WERI-Rb-1 (cell line): ENCODE data around the gene TTN.
A peak's percentile ranks its signal among the peaks of the same experiment; 100 is the strongest.

Experiments used
- DNase-seq: peaks from one replicate; pipeline ENCODE4 v3.0.0-alpha.2; 2020
- H3K27ac ChIP-seq: fragments of 250-450 bp; sonication (Bioruptor Pico); 2 replicates; pipeline ENCODE4 v1.5.1; 2020; ENCODE audit warnings: mild to moderate bottlenecking, moderate library complexity
- H3K27me3 ChIP-seq: fragments of 250-450 bp; sonication (Bioruptor Pico); 2 replicates; pipeline ENCODE4 v1.5.1; 2021; ENCODE audit warnings: mild to moderate bottlenecking, low read depth, moderate library complexity; ENCODE audit not compliant: insufficient read depth, severe bottlenecking
- H3K36me3 ChIP-seq: fragments of 250-450 bp; sonication (Bioruptor Pico); 2 replicates; pipeline ENCODE4 v1.5.1; 2020; ENCODE audit warnings: mild to moderate bottlenecking, moderate library complexity
- H3K4me3 ChIP-seq: 2 replicates; pipeline ENCODE4 v1.5.1; 2011; ENCODE audit warnings: low read depth, mild to moderate bottlenecking, control low read depth, low read length
- H3K9me3 ChIP-seq: fragments of 250-450 bp; sonication (Bioruptor Pico); 2 replicates; pipeline ENCODE4 v1.5.1; 2021; ENCODE audit warnings: mild to moderate bottlenecking, moderate library complexity; ENCODE audit not compliant: severe bottlenecking
- TF ChIP-seq, protein P1 (sequence below): IDR thresholded peaks from 2 replicates; pipeline ENCODE4 v1.5.1; 2011; ENCODE audit warnings: low read depth, mild to moderate bottlenecking, control low read depth, inconsistent platforms, low read length

Gene TTN

GRCh38 chr2:178761759-178762371 lies 45.4 kb downstream of the TTN start:
- Histone ChIP-seq H3K27me3 (no peaks in the 10 kb centered on the region), H3K4me3 (no peak overlapping the region), H3K9me3 (no peaks in the 10 kb centered on the region), H3K36me3 (peaks cover 40% of the 10 kb centered on the region), H3K27ac (no peak overlapping the region)
- TF ChIP-seq, protein P1, sequence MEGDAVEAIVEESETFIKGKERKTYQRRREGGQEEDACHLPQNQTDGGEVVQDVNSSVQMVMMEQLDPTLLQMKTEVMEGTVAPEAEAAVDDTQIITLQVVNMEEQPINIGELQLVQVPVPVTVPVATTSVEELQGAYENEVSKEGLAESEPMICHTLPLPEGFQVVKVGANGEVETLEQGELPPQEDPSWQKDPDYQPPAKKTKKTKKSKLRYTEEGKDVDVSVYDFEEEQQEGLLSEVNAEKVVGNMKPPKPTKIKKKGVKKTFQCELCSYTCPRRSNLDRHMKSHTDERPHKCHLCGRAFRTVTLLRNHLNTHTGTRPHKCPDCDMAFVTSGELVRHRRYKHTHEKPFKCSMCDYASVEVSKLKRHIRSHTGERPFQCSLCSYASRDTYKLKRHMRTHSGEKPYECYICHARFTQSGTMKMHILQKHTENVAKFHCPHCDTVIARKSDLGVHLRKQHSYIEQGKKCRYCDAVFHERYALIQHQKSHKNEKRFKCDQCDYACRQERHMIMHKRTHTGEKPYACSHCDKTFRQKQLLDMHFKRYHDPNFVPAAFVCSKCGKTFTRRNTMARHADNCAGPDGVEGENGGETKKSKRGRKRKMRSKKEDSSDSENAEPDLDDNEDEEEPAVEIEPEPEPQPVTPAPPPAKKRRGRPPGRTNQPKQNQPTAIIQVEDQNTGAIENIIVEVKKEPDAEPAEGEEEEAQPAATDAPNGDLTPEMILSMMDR = peak; percentile 42; the same call in 1 of the 2 replicates
- DNase-seq = peak; percentile 28

DNA sequence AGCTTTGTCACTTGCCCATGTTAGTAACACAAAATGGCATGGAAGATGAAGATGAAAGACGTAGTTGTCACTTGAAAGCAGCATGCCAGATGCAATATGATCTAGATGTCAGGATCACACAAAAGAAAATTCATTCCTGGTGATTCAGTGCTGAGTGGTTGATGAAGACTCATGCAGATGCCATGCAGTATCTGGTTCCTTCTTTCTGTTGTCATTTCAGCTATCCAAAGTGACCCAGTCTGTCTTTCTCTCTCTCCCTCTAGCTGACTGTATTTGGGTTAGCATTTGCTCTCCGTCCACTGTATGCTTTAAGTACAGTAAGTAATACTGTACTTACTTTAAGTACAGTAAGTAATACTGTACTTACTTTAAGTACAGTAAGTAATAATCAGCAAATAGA lies 50.4 kb downstream of the TTN start:
- no peaks in the 10 kb centered on the region for H3K27me3 ChIP-seq
- H3K4me3 ChIP-seq = no peak overlapping the region
- no peak for DNase-seq
- H3K36me3 ChIP-seq = peaks cover 6% of the 10 kb centered on the region
- TF ChIP-seq, protein P1 = no peak
- no peaks in the 10 kb centered on the region for H3K9me3 ChIP-seq
- H3K27ac ChIP-seq = no peak overlapping the region

- Histone ChIP-seq H3K36me3 (peaks cover 8% of the 10 kb centered on the region), H3K27ac (no peak overlapping the region), H3K9me3 (no peaks in the 10 kb centered on the region), H3K4me3 (no peak overlapping the region), H3K27me3 (no peaks in the 10 kb centered on the region)
- no peak for DNase-seq
- TF ChIP-seq, protein P1 = no peak
Measured at GRCh38 chr2:178756343-178756742, 50.9 kb downstream of the TTN start.

GRCh38 chr2:178747767-178748166 lies 59.5 kb downstream of the TTN start:
- DNase-seq = no peak
- Histone ChIP-seq H3K27me3 (no peaks in the 10 kb centered on the region), H3K4me3 (no peak overlapping the region), H3K27ac (no peak overlapping the region), H3K36me3 (peaks cover 12% of the 10 kb centered on the region), H3K9me3 (no peaks in the 10 kb centered on the region)
- TF ChIP-seq, protein P1 = no peak

- no peaks in the 10 kb centered on the region for H3K27me3 ChIP-seq
- H3K4me3 ChIP-seq = no peak overlapping the region
- DNase-seq = no peak
- no peaks in the 10 kb centered on the region for H3K9me3 ChIP-seq
- no peak overlapping the region for H3K27ac ChIP-seq
- TF ChIP-seq, protein P1 = no peak
- no peaks in the 10 kb centered on the region; the same call in 1 of the 2 replicates for H3K36me3 ChIP-seq
Measured at GRCh38 chr2:178734518-178734917, 72.7 kb downstream of the TTN start.

GRCh38 chr2:178733975-178734374 lies 73.2 kb downstream of the TTN start:
- H3K27me3 ChIP-seq = no peaks in the 10 kb centered on the region
- no peaks in the 10 kb centered on the region for H3K9me3 ChIP-seq
- DNase-seq = no peak
- no peaks in the 10 kb centered on the region; the same call in 1 of the 2 replicates for H3K36me3 ChIP-seq
- TF ChIP-seq, protein P1 = no peak
- H3K27ac ChIP-seq = no peak overlapping the region
- H3K4me3 ChIP-seq = no peak overlapping the region
